H1 (cell line): ENCODE results near the gene KCNH4. TPM values are rescaled to one million over a fixed set of nuclear protein-coding genes. Genes with fewer than 3 reads are reported as not detected.

ENCODE experiments used
- CTCF ChIA-PET: fragments of 300-600 bp; sonication (Branson Sonifier 250); formaldehyde crosslinking; loops from one replicate; lab custom pipeline; 2021; ENCODE audit not compliant: partially characterized antibody; lab: Charles Lee
- POLR2A ChIA-PET: fragments of 300-600 bp; sonication (Branson Sonifier 250); formaldehyde crosslinking; loops from one replicate; lab custom pipeline; 2021; ENCODE audit warnings: inconsistent platforms; ENCODE audit not compliant: partially characterized antibody; lab: Charles Lee
- DNase-seq, 2 experiments: peaks; one replicate each; pipeline versions ENCODE4 v3.0.0 to v3.0.0-alpha.2; 2010 to 2022; ENCODE audit warnings: low spot score in 2 of 2, low read depth in 1 of 2, mixed read lengths in 1 of 2
- FAIRE-seq: peaks from 2 replicates; lab custom pipeline; 2011; peaks lifted over from hg19 to GRCh38; lab: Jason Lieb, UNC
- H2AFZ ChIP-seq: 2 replicates; pipeline ENCODE4 v1.8.1; 2012; ENCODE audit warnings: low read length, inconsistent platforms
- H2AK5ac ChIP-seq: 2 replicates; pipeline ENCODE4 v1.6.1; 2013; ENCODE audit warnings: low read depth, low read length
- H2BK120ac ChIP-seq: replicated peaks from 2 replicates; pipeline ENCODE3; 2013; ENCODE audit warnings: low read depth, low read length, inconsistent platforms
- H2BK12ac ChIP-seq: 2 replicates; pipeline ENCODE4 v1.6.1; 2013; ENCODE audit warnings: low read depth, low read length
- H2BK15ac ChIP-seq: 2 replicates; pipeline ENCODE4 v1.6.1; 2013; ENCODE audit warnings: low read length
- H2BK20ac ChIP-seq: 2 replicates; pipeline ENCODE4 v1.6.1; 2013; ENCODE audit warnings: low read length
- H2BK5ac ChIP-seq: 2 replicates; pipeline ENCODE4 v1.6.1; 2013; ENCODE audit warnings: low read depth, low read length
- H3K14ac ChIP-seq: 2 replicates; pipeline ENCODE4 v1.6.1; 2013; ENCODE audit warnings: inconsistent platforms; ENCODE audit not compliant: insufficient read length
- H3K18ac ChIP-seq: 2 replicates; pipeline ENCODE4 v1.6.1; 2013; ENCODE audit warnings: low read length; ENCODE audit errors: extremely low read depth
- H3K23ac ChIP-seq: 2 replicates; pipeline ENCODE4 v1.6.1; 2013; ENCODE audit warnings: inconsistent platforms; ENCODE audit not compliant: insufficient read length
- H3K23me2 ChIP-seq: 2 replicates; pipeline ENCODE4 v1.6.1; 2013; ENCODE audit warnings: low read depth, low read length
- H3K27ac ChIP-seq: 2 replicates; pipeline ENCODE4 v1.6.1; 2011; ENCODE audit warnings: low read depth, low read length, inconsistent platforms
- H3K27me3 ChIP-seq, 4 experiments: replicated peaks in 1 of 4; 1 replicate in 1 of 4; 2 replicates in 3 of 4; pipeline versions ENCODE4 v1.6.1 to v1.8.1; 2011 to 2013; ENCODE audit warnings: low read length in 3 of 4, mild to moderate bottlenecking in 3 of 4, inconsistent platforms in 2 of 4, mixed read lengths in 2 of 4, moderate library complexity in 1 of 4; ENCODE audit not compliant: control insufficient read depth in 3 of 4, insufficient read depth in 3 of 4; ENCODE audit errors: extremely low read depth in 1 of 4
- H3K36me3 ChIP-seq, 4 experiments: 2 replicates each; pipeline versions ENCODE4 v1.6.1 to v1.8.1; 2011 to 2013; ENCODE audit warnings: mild to moderate bottlenecking in 4 of 4, low read length in 3 of 4, moderate library complexity in 2 of 4, control low read depth in 1 of 4, inconsistent platforms in 1 of 4; ENCODE audit not compliant: insufficient read depth in 4 of 4, control insufficient read depth in 2 of 4
- H3K4ac ChIP-seq: replicated peaks from 2 replicates; pipeline ENCODE3; 2013; ENCODE audit warnings: low read length, low read depth, mixed read lengths, inconsistent platforms; ENCODE audit not compliant: insufficient read length
- H3K4me1 ChIP-seq, 4 experiments: replicated peaks in 1 of 4; 1 replicate in 1 of 4; 2 replicates in 3 of 4; pipeline versions ENCODE4 v1.6.1 to v1.8.1; 2011 to 2013; ENCODE audit warnings: low read length in 3 of 4, inconsistent platforms in 2 of 4, mixed read lengths in 1 of 4; ENCODE audit not compliant: insufficient read depth in 4 of 4, control insufficient read depth in 3 of 4
- H3K4me2 ChIP-seq, 2 experiments: 2 replicates each; pipeline versions ENCODE4 v1.6.1 to v1.8.1; 2011 to 2013; ENCODE audit warnings: low read depth in 2 of 2, low read length in 2 of 2, control low read depth in 1 of 2, inconsistent platforms in 1 of 2, mild to moderate bottlenecking in 1 of 2; ENCODE audit not compliant: insufficient read depth in 1 of 2
- H3K4me3 ChIP-seq, 4 experiments: fragments of 200-600, 300-600 bp in 1 of 4; sonication (generic), shearing (Covaris generic), sonication (Bioruptor Twin) in 1 of 4; 2 replicates each; pipeline versions ENCODE4 v1.5.1 to v1.8.1; 2011 to 2016; ENCODE audit warnings: low read length in 4 of 4, low read depth in 3 of 4, control low read depth in 2 of 4, inconsistent platforms in 2 of 4, mild to moderate bottlenecking in 2 of 4, mixed read lengths in 1 of 4, moderate library complexity in 1 of 4; ENCODE audit not compliant: insufficient read depth in 2 of 4; ENCODE audit errors: extremely low read depth in 1 of 4
- H3K56ac ChIP-seq: replicated peaks from 2 replicates; pipeline ENCODE3; 2013; ENCODE audit warnings: low read depth, mild to moderate bottlenecking, mixed read lengths, low read length, inconsistent platforms; ENCODE audit not compliant: insufficient read length
- H3K79me1 ChIP-seq: 2 replicates; pipeline ENCODE4 v1.6.1; 2013; ENCODE audit warnings: low read depth, low read length, control low read depth
- H3K79me2 ChIP-seq, 2 experiments: 2 replicates each; pipeline versions ENCODE4 v1.6.1 to v1.8.1; 2012 to 2013; ENCODE audit warnings: low read length in 2 of 2, mild to moderate bottlenecking in 2 of 2, inconsistent platforms in 1 of 2; ENCODE audit not compliant: insufficient read depth in 2 of 2, control insufficient read depth in 1 of 2
- H3K9ac ChIP-seq, 4 experiments: replicated peaks in 1 of 4; 1 replicate in 1 of 4; 2 replicates in 3 of 4; pipeline versions ENCODE4 v1.6.1 to v1.8.1; 2011 to 2013; ENCODE audit warnings: low read depth in 3 of 4, low read length in 3 of 4, control low read depth in 2 of 4, mild to moderate bottlenecking in 2 of 4, moderate library complexity in 2 of 4, inconsistent platforms in 1 of 4; ENCODE audit errors: extremely low read depth in 1 of 4
- H3K9me3 ChIP-seq, 2 experiments: 2 replicates each; pipeline versions ENCODE4 v1.6.1 to v1.8.1; 2012 to 2013; ENCODE audit warnings: mild to moderate bottlenecking in 2 of 2, moderate library complexity in 2 of 2, control low read depth in 1 of 2, inconsistent platforms in 1 of 2, low read depth in 1 of 2, low read length in 1 of 2, mixed read lengths in 1 of 2; ENCODE audit not compliant: insufficient read depth in 2 of 2
- H4K20me1 ChIP-seq, 2 experiments: replicated peaks in 1 of 2; 2 replicates each; pipeline versions ENCODE3 to v1.8.1; 2011 to 2013; ENCODE audit warnings: inconsistent platforms in 2 of 2, low read length in 2 of 2, mild to moderate bottlenecking in 1 of 2; ENCODE audit not compliant: insufficient read depth in 2 of 2, control insufficient read depth in 1 of 2
- H4K5ac ChIP-seq: 2 replicates; pipeline ENCODE4 v1.6.1; 2013; ENCODE audit warnings: low read length, low read depth, mixed read lengths, inconsistent platforms; ENCODE audit not compliant: insufficient read length
- H4K8ac ChIP-seq: 2 replicates; pipeline ENCODE4 v1.8.0; 2013; ENCODE audit warnings: mild to moderate bottlenecking, moderate library complexity, low read length, inconsistent platforms; ENCODE audit not compliant: insufficient read depth; ENCODE audit errors: extremely low read depth
- H4K91ac ChIP-seq: replicated peaks from 2 replicates; pipeline ENCODE3; 2013; ENCODE audit warnings: low read length, mixed read lengths, inconsistent platforms; ENCODE audit not compliant: insufficient read length
- CHD1 ChIP-seq: IDR thresholded peaks from 2 replicates; pipeline ENCODE4 v1.6.1; 2012; ENCODE audit warnings: low read depth, low read length, improper control_type of control experiment
- PHF8 ChIP-seq: fragments of 200-600 bp; sonication (generic); conservative IDR thresholded peaks from 2 replicates; pipeline ENCODE4 v1.7.1; 2012; ENCODE audit warnings: low read depth, mild to moderate bottlenecking, inconsistent platforms, low read length, moderate library complexity
- WGBS, 2 experiments: shearing (Covaris generic) in 1 of 2; methylation state at CpG; one replicate each; pipeline versions ENCODE4 v1.1.6 to v1.1.7; 2013 to 2015; ENCODE audit warnings: low lambda C conversion rate in 2 of 2, mixed read lengths in 2 of 2, inconsistent platforms in 1 of 2, low coverage in 1 of 2, missing lambda C conversion rate in 1 of 2; ENCODE audit not compliant: insufficient replicate concordance in 2 of 2, insufficient coverage in 1 of 2, insufficient read length in 1 of 2; ENCODE audit errors: extremely low coverage in 1 of 2, missing lambda C conversion rate in 1 of 2; 5-methylcytosine and 5-hydroxymethylcytosine counted together
- polyA plus RNA-seq, 7 experiments: library from polyadenylated mRNA; depleted of rRNA in 3 of 7; stranded (reverse) in 5 of 7; unstranded in 2 of 7; fragments of >200 nt in 5 of 7; fragments of 200-250 nt in 2 of 7; gene quantifications; 1 replicate in 5 of 7; 2 replicates in 1 of 7; 4 replicates in 1 of 7; pipeline versions ENCODE4 v1.2.1 to v1.2.3, GENCODE V29; 2011 to 2013; ENCODE audit warnings: missing spikeins in 2 of 7, mixed read lengths in 2 of 7
- total RNA-seq: library from RNA; stranded (reverse); fragmentation: NEBNext Ultra II Directional; extraction: Animal tissue kit (Norgen Biotek cat#: 25700); gene quantifications from 2 replicates; pipeline ENCODE4 v1.2.1, GENCODE V29; 2021

The KCNH4 gene
- total and polyA plus RNA-seq, 2 of the 8 experiments (the other 6 are each of a cell fraction or from before 2014, with no cell fraction given) = 0.44 to 0.47 TPM

GRCh38 chr17:42136654-42137051 lies 44.3 kb downstream of the KCNH4 start:
- peaks cover 0 to 9% (median 2%) of the 10 kb centered on the region in 4 experiments; a peak in 2 of 8 replicates for H3K36me3 ChIP-seq
- no peak overlapping the region for H2BK15ac ChIP-seq
- no peaks in the 10 kb centered on the region for H3K23me2 ChIP-seq
- H2BK120ac ChIP-seq = no peak overlapping the region
- no peaks in the 10 kb centered on the region for H3K9me3 ChIP-seq
- no peak overlapping the region for H2AK5ac ChIP-seq
- TF ChIP-seq CHD1 = no peak
- TF ChIP-seq PHF8 = no peak
- FAIRE-seq = no peak
- WGBS, 2 experiments = 85% methylated on average over 3 of the region's 3 CpGs; no CpG with 5 or more reads in 1 of the 2 experiments
- CTCF ChIA-PET = interaction anchor here (0.6 to 11.7 kb wide), 14 partner anchors 10 to 155 kb away, joined by 3 to 97 read pairs (median 3); partner anchors contain the start of genes HSPB9, KAT2A and NKIRAS2
- no peak overlapping the region for H2BK12ac ChIP-seq
- H3K4me3 ChIP-seq = no peak overlapping the region
- no peak overlapping the region for H2BK5ac ChIP-seq
- POLR2A ChIA-PET = interaction anchor here (0.6 to 1.8 kb wide), 5 partner anchors 10 to 280 kb away, joined by 3 to 7 read pairs (median 3); partner anchors contain the start of gene KAT2A
- no peak overlapping the region for H4K5ac ChIP-seq
- H3K56ac ChIP-seq = no peak overlapping the region
- H3K4me1 ChIP-seq = peaks cover 0 to 6% (median 0%) of the 10 kb centered on the region in 4 experiments; a peak in 3 of 7 replicates
- H2AFZ ChIP-seq = no peak overlapping the region
- no peaks in the 10 kb centered on the region for H3K27me3 ChIP-seq
- H3K4ac ChIP-seq = no peak overlapping the region
- DNase-seq = no peak
- no peak overlapping the region for H2BK20ac ChIP-seq
- peaks cover 0 to 59% of the 10 kb centered on the region in 2 experiments; a peak in 2 of 4 replicates for H3K79me2 ChIP-seq
- no peak overlapping the region for H3K14ac ChIP-seq
- no peak overlapping the region for H4K91ac ChIP-seq
- H3K18ac ChIP-seq = no peak overlapping the region
- no peak overlapping the region for H3K4me2 ChIP-seq
- no peak overlapping the region for H3K27ac ChIP-seq
- peaks cover 18% of the 10 kb centered on the region for H3K79me1 ChIP-seq
- H4K8ac ChIP-seq = no peak overlapping the region
- H4K20me1 ChIP-seq = peaks cover 6 to 13% of the 10 kb centered on the region in 2 experiments
- no peak overlapping the region for H3K9ac ChIP-seq
- H3K23ac ChIP-seq = no peak overlapping the region
